ENCODE results near the gene DNAJC6.
"Not testable (repeated sequence)": the region's sequence is repeated elsewhere in the genome, so short reads cannot be mapped to it uniquely, and the experiment has no call there.

The DNAJC6 gene

DNA sequence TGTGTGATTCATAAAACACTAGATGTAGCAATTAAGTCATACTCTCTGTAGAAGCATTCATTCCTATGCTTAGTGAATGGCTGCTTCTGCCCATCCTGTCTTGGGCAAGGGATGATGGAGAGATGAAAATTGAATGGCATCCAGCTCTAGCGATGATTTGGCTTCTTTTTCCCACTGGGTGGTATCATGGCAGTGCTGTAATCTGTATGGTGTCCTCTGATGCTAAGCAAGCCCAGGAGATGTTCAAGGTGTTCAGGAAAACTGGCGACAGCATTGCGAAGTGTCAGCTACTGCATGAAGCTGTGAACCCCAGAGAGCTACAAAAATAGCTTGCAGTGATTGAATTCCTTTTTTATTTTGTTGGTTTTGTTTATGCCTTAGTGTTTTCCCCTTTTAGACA, 62.2 kb downstream of the DNAJC6 start:
- peaks cover 6% of the 10 kb centered on the region; the same call in 1 of the 2 replicates for H3K36me3 ChIP-seq (ENCODE audit: insufficient read depth, low read length)
- TF ChIP-seq POLR2AphosphoS5 (IDR thresholded peaks at IDR 0.05; ENCODE audit: borderline replicate concordance, low read depth, low read length), result no peak
- no peak for TF ChIP-seq FOXP2 (optimal IDR thresholded peaks at IDR 0.05; ENCODE audit: control extremely low read depth, extremely low read length, insufficient read depth)
- no peak for TF ChIP-seq EZH2 (IDR thresholded peaks at IDR 0.05)
- H3K9ac ChIP-seq (ENCODE audit: insufficient read length), result no peak overlapping the region
- H3K9me3 ChIP-seq (ENCODE audit: low read depth, low read length), result no peaks in the 10 kb centered on the region
- no peak for DNase-seq (ENCODE audit: low read depth, low spot score)
- no peak overlapping the region for H3K27ac ChIP-seq
- H3K4me3 ChIP-seq, result no peak overlapping the region

- H3K36me3 ChIP-seq (ENCODE audit: insufficient read depth, low read length), result peaks cover 6% of the 10 kb centered on the region; the same call in 1 of the 2 replicates
- H3K9ac ChIP-seq (ENCODE audit: insufficient read length), result no peak overlapping the region
- H3K27ac ChIP-seq, result peak overlapping the region; percentile 69
- peak; percentile 3 for DNase-seq (ENCODE audit: low read depth, low spot score)
- TF ChIP-seq POLR2AphosphoS5 (IDR thresholded peaks at IDR 0.05; ENCODE audit: borderline replicate concordance, low read depth, low read length) (no peak), FOXP2 (optimal IDR thresholded peaks at IDR 0.05; ENCODE audit: control extremely low read depth, extremely low read length, insufficient read depth) (no peak), EZH2 (IDR thresholded peaks at IDR 0.05) (no peak)
- no peak overlapping the region for H3K4me3 ChIP-seq
- no peaks in the 10 kb centered on the region for H3K9me3 ChIP-seq (ENCODE audit: low read depth, low read length)
Observed at GRCh38 chr1:65372557-65372956, 63.2 kb downstream of the DNAJC6 start.

GRCh38 chr1:65377496-65378246, 68.3 kb downstream of the DNAJC6 start:
- DNase-seq (ENCODE audit: low read depth, low spot score), result no peak
- no peak overlapping the region for H3K4me3 ChIP-seq
- TF ChIP-seq POLR2AphosphoS5 (IDR thresholded peaks at IDR 0.05; ENCODE audit: borderline replicate concordance, low read depth, low read length), result no peak
- TF ChIP-seq FOXP2 (optimal IDR thresholded peaks at IDR 0.05; ENCODE audit: control extremely low read depth, extremely low read length, insufficient read depth), result no peak
- TF ChIP-seq EZH2 (IDR thresholded peaks at IDR 0.05), result no peak
- no peak overlapping the region for H3K27ac ChIP-seq
- H3K9me3 ChIP-seq (ENCODE audit: low read depth, low read length), result no peaks in the 10 kb centered on the region
- no peak overlapping the region for H3K9ac ChIP-seq (ENCODE audit: insufficient read length)
- peaks cover 10% of the 10 kb centered on the region; the same call in 1 of the 2 replicates for H3K36me3 ChIP-seq (ENCODE audit: insufficient read depth, low read length)

DNA sequence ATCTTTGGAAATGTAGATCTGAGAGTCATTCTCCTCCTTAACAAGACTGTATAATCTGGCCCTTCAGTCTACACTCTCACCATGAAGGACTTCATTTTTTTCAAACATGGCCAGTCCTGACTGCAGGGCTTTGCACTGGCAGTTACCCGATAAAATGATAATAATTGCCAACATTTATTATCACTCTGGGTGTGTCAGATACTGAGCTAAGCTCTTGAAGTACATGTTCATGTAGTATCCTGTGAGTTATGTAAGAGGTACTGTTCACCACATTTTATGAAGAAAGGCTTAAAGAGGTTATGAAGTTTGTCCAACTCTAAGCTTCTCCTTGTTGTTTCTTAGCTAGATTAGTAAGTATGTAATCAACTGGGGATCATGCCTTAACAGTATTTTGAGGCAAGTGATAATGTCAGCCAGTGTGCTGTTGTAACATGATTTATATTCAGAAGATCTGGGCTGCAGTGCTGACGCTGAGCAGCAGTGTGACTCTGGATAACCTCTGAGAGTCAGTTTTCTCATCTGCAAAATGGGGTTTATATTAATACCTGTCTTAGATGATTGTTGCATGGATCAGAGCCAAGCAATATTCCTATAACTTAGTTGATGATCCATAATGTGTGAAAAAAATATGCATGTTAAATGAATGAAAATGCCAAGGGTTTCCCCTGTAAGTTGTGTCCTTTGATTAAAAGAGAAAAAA, 69.1 kb downstream of the DNAJC6 start:
- Histone ChIP-seq H3K9me3 (ENCODE audit: low read depth, low read length) (no peaks in the 10 kb centered on the region), H3K36me3 (ENCODE audit: insufficient read depth, low read length) (peaks cover 10% of the 10 kb centered on the region; the same call in 1 of the 2 replicates), H3K27ac (no peak overlapping the region), H3K9ac (ENCODE audit: insufficient read length) (no peak overlapping the region), H3K4me3 (no peak overlapping the region)
- no peak for DNase-seq (ENCODE audit: low read depth, low spot score)
- no peak for TF ChIP-seq FOXP2 (optimal IDR thresholded peaks at IDR 0.05; ENCODE audit: control extremely low read depth, extremely low read length, insufficient read depth)
- no peak for TF ChIP-seq EZH2 (IDR thresholded peaks at IDR 0.05)
- no peak for TF ChIP-seq POLR2AphosphoS5 (IDR thresholded peaks at IDR 0.05; ENCODE audit: borderline replicate concordance, low read depth, low read length)

DNA sequence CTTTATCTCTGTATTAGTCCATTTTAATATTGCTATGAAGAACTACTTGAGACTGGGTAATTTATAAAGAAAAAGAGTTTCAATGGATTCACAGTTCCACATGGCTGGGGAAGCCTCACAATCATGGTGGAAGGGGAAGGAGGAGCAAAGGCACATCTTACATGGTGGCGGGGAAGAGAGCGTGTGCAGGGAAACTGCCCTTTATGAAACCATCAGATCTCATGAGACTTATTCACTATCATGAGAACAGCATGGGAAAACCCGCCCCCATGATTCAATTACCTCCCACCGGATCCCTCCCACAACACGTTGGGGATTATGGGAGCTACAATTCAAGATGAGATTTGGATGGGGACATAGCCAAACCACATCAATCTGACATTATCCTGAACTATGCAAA, 75.1 kb downstream of the DNAJC6 start:
- H3K36me3 ChIP-seq (ENCODE audit: insufficient read depth, low read length), result peaks cover 14% of the 10 kb centered on the region
- H3K4me3 ChIP-seq; H3K9ac ChIP-seq (ENCODE audit: insufficient read length); H3K9me3 ChIP-seq (ENCODE audit: low read depth, low read length); H3K27ac ChIP-seq; DNase-seq (ENCODE audit: low read depth, low spot score): not testable (repeated sequence)

GRCh38 chr1:65386439-65386838, 77.1 kb downstream of the DNAJC6 start:
- H3K9me3 ChIP-seq (ENCODE audit: low read depth, low read length), result no peaks in the 10 kb centered on the region
- no peak overlapping the region for H3K27ac ChIP-seq
- TF ChIP-seq POLR2AphosphoS5 (IDR thresholded peaks at IDR 0.05; ENCODE audit: borderline replicate concordance, low read depth, low read length), result no peak
- TF ChIP-seq EZH2 (IDR thresholded peaks at IDR 0.05), result no peak
- no peak for TF ChIP-seq FOXP2 (optimal IDR thresholded peaks at IDR 0.05; ENCODE audit: control extremely low read depth, extremely low read length, insufficient read depth)
- no peak overlapping the region for H3K9ac ChIP-seq (ENCODE audit: insufficient read length)
- DNase-seq (ENCODE audit: low read depth, low spot score), result no peak
- peaks cover 14% of the 10 kb centered on the region for H3K36me3 ChIP-seq (ENCODE audit: insufficient read depth, low read length)
- H3K4me3 ChIP-seq, result no peak overlapping the region

DNA sequence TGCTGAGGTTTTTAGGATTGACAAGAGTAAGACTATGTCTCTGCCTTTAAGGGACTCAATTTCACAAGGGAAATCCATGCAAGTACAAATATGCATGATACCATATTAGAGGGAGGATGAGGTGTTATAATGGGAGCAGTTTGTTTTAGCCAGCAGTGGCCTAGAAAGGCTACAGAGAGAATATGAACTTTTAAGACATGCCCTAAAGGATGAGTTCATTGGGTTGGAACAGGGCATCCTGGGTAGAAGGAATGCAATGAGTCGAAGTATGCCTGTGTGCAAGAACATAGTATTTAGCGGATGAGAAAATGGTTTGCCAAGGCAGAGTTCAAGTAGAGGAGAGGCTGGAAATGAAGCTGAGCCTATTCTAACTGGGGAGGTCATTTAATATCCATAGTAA, 78.5 kb downstream of the DNAJC6 start:
- H3K9ac ChIP-seq (ENCODE audit: insufficient read length), result no peak overlapping the region
- no peaks in the 10 kb centered on the region for H3K9me3 ChIP-seq (ENCODE audit: low read depth, low read length)
- no peak for DNase-seq (ENCODE audit: low read depth, low spot score)
- no peak overlapping the region for H3K4me3 ChIP-seq
- TF ChIP-seq EZH2 (IDR thresholded peaks at IDR 0.05) (no peak), POLR2AphosphoS5 (IDR thresholded peaks at IDR 0.05; ENCODE audit: borderline replicate concordance, low read depth, low read length) (no peak), FOXP2 (optimal IDR thresholded peaks at IDR 0.05; ENCODE audit: control extremely low read depth, extremely low read length, insufficient read depth) (no peak)
- H3K36me3 ChIP-seq (ENCODE audit: insufficient read depth, low read length), result peaks cover 14% of the 10 kb centered on the region
- no peak overlapping the region for H3K27ac ChIP-seq

- peaks cover 11% of the 10 kb centered on the region for H3K36me3 ChIP-seq (ENCODE audit: insufficient read depth, low read length)
- TF ChIP-seq POLR2AphosphoS5 (IDR thresholded peaks at IDR 0.05; ENCODE audit: borderline replicate concordance, low read depth, low read length), result no peak
- no peak overlapping the region for H3K27ac ChIP-seq
Observed at GRCh38 chr1:65388908-65389695, 79.8 kb downstream of the DNAJC6 start.

More at GRCh38 chr1:65388908-65389695, 79.8 kb downstream of the DNAJC6 start:
- DNase-seq (ENCODE audit: low read depth, low spot score), result no peak
- Histone ChIP-seq H3K9ac (ENCODE audit: insufficient read length) (no peak overlapping the region), H3K9me3 (ENCODE audit: low read depth, low read length) (no peaks in the 10 kb centered on the region), H3K4me3 (no peak overlapping the region)
